Choroid plexus epithelial cell (primary cell): ENCODE data around the gene BCAT1.
"Not testable (repeated sequence)": the region's sequence is repeated elsewhere in the genome, so short reads cannot be mapped to it uniquely, and the experiment has no call there.

Source experiments
- DNase-seq: peaks from one replicate; pipeline ENCODE4 v3.0.0-alpha.2; 2010; ENCODE audit warnings: low read depth
- H3K4me3 ChIP-seq: 2 replicates; pipeline ENCODE4 v1.5.1; 2011; ENCODE audit warnings: low read depth, mild to moderate bottlenecking, control low read depth, low read length, moderate library complexity
- CTCF ChIP-seq: conservative IDR thresholded peaks from 2 replicates; pipeline ENCODE4 v1.5.1; 2011; ENCODE audit warnings: low read depth, mild to moderate bottlenecking, control low read depth, inconsistent platforms, low read length, moderate library complexity

BCAT1 gene

DNA sequence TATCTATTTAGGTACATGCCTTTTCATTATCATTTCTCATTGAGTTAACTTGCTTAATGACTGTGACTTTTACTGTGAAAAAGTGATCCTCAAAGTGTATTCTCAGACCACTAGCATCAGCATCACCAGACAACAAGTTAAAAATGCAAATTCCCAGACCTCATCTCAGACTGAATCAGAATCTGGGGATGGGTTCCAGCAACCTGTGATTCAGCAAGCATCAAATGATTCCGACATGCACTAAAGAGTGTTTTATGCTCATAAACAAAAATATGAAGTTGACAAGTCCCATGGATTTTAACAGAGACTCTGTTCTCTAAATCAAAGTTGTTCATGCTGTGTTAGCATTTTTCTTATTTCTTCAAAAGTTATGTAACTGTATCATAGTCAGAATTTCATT, 130.6 kb downstream of the BCAT1 start:
- no peak for DNase-seq
- TF ChIP-seq CTCF, result no peak

DNA sequence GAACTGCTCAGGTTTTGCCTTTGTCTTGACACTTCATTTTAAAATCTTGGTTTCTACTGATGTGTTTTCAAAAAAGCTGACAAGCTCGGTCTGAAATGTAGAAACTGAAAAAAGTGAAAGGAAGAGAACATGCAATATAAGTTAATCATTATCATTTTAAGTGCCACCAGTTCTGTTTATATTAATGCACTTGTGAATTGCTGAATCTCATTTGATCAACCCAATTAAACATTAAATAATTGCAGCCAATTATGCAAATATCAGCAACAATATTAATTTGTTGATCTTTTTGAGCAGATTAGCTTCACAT, 133.8 kb downstream of the BCAT1 start:
- H3K4me3 ChIP-seq, result no peak overlapping the region
- no peak for TF ChIP-seq CTCF
- no peak for DNase-seq

More for the DNA sequence above, 130.6 kb downstream of the BCAT1 start:
- H3K4me3 ChIP-seq, result no peak overlapping the region

DNA sequence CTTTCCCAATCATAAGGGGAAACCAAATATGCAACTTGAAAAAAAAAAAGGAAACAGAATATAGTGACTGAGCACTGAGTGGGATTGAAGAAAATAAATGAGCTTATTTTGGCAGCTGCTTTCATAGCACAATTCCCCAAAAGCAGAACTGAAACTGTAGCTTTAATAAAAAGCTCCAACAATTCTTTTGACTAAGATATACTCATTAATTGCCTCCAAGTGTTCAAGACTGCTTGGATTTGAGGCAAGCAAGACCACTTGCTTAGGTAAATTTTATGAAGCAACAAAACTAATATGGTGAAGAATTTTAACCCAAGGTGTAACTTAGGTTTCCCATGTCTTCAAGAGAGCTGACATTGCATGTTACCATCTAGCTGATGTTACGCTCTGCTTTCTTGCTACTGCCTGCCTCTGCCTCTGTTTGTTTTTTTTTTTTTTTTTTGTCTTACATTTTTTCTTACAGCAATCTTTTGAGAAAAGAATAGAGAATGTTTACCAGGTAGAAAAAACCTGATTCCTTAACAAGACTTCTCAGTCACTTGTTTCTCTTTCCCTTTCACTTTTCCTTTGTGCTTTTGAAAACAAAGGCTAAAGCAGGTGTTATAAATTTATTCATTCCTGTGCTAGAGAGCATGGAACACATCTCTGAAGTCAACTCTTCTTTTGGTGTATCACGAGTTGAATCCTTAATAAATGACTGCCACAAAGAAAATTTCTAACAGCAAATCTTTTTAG, 134.4 kb downstream of the BCAT1 start:
- no peak for TF ChIP-seq CTCF
- H3K4me3 ChIP-seq, result no peak overlapping the region
- no peak for DNase-seq

DNA sequence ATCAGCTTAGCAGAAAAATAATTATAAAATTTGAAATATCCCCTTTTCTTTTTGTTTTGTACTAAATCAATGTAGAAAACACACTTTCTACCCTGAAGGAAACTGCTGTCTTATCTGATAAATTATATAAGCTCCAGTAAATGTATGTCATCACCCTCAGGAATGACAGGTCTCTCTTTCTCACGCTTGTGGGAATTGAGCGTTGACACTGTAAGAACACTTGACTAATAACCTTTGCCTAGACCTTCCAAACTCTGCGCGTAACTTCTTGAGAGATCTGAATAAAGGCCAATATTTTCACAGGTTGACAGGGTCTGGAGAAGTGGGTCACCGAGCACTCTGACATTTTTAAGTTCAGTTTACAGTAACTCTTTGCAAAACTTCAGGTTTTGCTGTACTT, 138.5 kb downstream of the BCAT1 start:
- H3K4me3 ChIP-seq, result no peak overlapping the region
- peak; percentile 6 for DNase-seq
- no peak for TF ChIP-seq CTCF

DNA sequence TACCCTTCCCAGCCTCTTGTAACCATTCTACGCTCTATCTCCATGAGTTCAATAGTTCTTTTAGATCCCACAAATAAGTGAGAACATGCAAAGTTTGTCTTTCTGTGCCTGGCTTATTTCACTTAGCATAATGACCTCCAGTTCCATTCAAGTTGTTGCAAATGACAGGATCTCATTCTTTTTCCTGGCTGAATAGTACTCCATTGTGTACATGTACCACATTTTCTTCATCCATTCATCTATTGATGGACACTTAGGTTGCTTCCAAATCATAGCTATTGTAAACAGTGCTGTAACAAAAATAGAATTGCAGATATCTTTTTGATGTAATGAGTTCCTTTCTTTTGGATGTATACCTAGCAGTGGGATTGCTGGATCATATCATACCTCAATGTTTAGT, 139.6 kb downstream of the BCAT1 start:
- not testable (repeated sequence) for H3K4me3 ChIP-seq, DNase-seq

DNA sequence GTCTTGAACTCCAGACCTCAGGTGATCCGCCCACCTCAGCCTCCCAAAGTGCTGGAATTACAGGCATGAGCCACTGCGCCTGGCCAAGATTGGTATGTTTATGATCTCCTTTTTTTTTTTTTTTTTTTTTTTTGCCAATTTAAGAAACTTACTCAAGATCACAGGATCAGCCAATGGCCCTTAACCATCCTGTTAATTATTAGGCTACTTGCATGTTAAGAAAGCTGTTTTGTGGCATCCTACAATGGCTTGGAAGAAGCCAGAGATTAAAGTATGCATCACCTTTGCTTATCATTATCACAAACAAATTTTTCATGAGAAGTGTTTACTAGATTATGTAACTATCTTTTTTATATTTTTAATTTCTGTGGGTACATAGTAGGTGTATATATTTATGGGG, 140.2 kb downstream of the BCAT1 start:
- TF ChIP-seq CTCF, result no peak
- no peak overlapping the region for H3K4me3 ChIP-seq
- peak; percentile 8 for DNase-seq

DNA sequence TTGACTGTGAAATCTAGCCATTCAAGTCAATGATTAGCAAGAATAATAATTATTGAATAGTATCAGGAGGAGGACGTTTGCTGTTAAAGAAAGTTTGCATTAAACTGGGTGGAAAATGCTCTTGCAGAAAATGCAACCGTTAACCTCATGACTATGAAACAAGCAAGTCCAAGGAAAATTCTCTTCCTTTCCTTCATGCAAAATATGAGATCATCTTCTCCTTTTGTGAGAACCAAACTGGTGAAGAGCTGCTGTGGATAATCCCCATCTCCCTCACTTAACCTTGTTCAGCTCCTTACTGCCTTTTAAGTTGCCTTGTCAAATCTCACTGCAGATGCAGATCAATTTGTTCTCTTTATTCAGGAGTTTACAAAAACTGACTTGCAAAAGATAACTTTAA, 142.5 kb downstream of the BCAT1 start:
- no peak for TF ChIP-seq CTCF
- no peak overlapping the region for H3K4me3 ChIP-seq
- no peak for DNase-seq
